ENCODE data around the gene ASPSCR1. TPM values are rescaled to one million over a fixed set of nuclear protein-coding genes. Genes with fewer than 3 reads are reported as not detected.
A peak's percentile ranks its signal among the peaks of the same experiment; 100 is the strongest.

Gene ASPSCR1
- total RNA-seq, 4 donors from 2014 or later, result 11.7 to 24.4 (median 18.6) TPM

DNA sequence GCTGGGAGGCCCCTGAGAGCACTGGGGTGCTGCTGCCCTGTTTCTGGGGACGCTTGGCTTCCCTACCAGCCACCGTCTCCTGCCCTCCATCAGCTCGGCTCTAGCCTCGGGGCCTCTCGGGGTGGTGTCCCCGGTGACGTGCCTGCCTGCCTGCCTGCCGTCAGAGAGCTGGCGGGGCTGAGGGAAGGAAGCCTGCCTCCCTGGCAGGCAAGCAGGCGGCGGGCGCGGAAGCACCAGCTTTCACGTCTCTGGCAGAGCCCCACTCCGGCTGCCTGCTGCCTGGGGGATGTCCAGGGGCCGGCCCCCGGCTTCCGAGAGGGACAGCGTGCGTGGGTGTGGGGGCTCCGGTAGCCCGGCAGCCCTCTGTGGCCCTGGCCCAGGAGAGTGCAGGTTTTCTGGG lies 35.9 kb downstream of the ASPSCR1 start:
- H3K4me3 ChIP-seq, result no peak overlapping the region

DNA sequence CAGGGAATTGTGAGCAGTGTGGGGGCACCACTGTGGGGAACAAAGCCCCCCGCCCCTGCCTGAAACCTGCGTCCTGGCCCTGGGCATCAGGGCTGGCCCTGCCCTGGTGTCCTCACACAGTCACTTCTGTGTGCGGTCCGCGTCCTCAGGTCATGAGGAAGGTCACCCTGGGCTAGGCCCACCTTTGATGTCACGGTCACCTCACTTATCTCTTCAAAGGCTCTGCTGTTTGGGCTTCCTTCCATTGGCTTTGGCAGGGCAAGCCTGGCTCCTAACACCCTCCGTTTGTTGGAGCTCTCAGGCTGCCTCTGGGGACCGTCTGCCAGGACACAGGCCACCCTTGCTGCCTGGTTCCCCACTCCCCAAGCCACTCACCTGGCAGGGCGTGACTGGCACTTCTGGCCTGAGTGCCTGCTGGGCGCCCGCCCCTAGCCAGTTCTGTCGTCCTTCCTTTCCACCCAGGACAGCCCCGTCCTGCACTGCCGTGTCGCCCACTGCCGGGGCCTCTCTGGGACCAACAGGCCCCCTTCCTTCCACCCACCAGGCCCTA lies 36.4 kb downstream of the ASPSCR1 start:
- Histone ChIP-seq H3K4me1 (no peaks in the 10 kb centered on the region), H3K36me3 (peaks cover 0 to 53% of the 10 kb centered on the region in 2 donors), H3K27me3 (no peaks in the 10 kb centered on the region), H3K9me3 (no peaks in the 10 kb centered on the region), H3K4me3 (no peak overlapping the region), H3K27ac (peak overlapping the region in 1 of 4 donors; percentile 48)
- whole genome bisulfite sequencing, 2 donors (ENCODE audit: low coverage in 1 of 2), result 81 to 100% methylated on average over 5 to 7 of the region's 16 CpGs
- ATAC-seq, result no peak
- TF ChIP-seq POLR2AphosphoS5 (IDR thresholded peaks at IDR 0.05) (no peak), EP300 (IDR thresholded peaks at IDR 0.05) (no peak), CTCF (IDR thresholded peaks at IDR 0.05) (no peak), POLR2A (IDR thresholded peaks at IDR 0.05) (no peak)

More for the DNA sequence above, 35.9 kb downstream of the ASPSCR1 start:
- WGBS, 2 donors (ENCODE audit: low coverage in 1 of 2), result no CpG with 5 or more reads among the region's 22 CpGs
- H3K4me1 ChIP-seq, result no peaks in the 10 kb centered on the region
- TF ChIP-seq POLR2A (IDR thresholded peaks at IDR 0.05), result no peak
- TF ChIP-seq CTCF (IDR thresholded peaks at IDR 0.05), result no peak
- TF ChIP-seq POLR2AphosphoS5 (IDR thresholded peaks at IDR 0.05), result no peak
- TF ChIP-seq EP300 (IDR thresholded peaks at IDR 0.05), result no peak
- peak overlapping the region in 1 of 4 donors; percentile 48 for H3K27ac ChIP-seq
- H3K36me3 ChIP-seq, result peaks cover 0 to 50% of the 10 kb centered on the region in 2 donors
- H3K9me3 ChIP-seq, result no peaks in the 10 kb centered on the region
- H3K27me3 ChIP-seq, result no peaks in the 10 kb centered on the region
- no peak for ATAC-seq

DNA sequence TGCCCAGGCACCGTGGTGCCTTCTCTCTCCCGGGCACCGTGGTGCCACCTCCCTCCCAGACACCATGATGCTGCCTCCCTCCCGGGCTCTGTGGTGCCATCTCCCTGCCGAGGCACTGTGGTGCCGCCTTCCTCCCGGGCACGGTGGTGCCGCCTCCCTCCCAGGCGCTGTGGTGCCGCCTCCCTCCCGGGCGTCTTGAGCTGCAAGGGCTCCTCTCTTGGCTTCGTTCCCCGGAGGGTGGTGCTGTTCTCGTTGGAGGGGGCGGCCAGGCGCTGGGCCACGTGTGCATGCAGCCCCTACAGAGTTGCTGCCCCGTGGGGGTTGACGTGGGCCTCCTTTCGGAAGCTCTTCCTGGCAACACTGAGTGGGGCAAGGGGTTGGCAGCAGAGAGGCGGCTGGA lies 37.0 kb downstream of the ASPSCR1 start:
- Histone ChIP-seq H3K9me3 (no peaks in the 10 kb centered on the region), H3K36me3 (peaks cover 0 to 53% of the 10 kb centered on the region in 2 donors), H3K27ac (no peak overlapping the region), H3K27me3 (no peaks in the 10 kb centered on the region), H3K4me1 (no peaks in the 10 kb centered on the region), H3K4me3 (no peak overlapping the region)
- ATAC-seq, result no peak
- WGBS, 2 donors (ENCODE audit: low coverage in 1 of 2), result 67 to 84% methylated on average over 4 to 11 of the region's 23 CpGs
- no peak for TF ChIP-seq POLR2A (IDR thresholded peaks at IDR 0.05)
- TF ChIP-seq EP300 (IDR thresholded peaks at IDR 0.05), result no peak
- TF ChIP-seq CTCF (IDR thresholded peaks at IDR 0.05), result no peak
- TF ChIP-seq POLR2AphosphoS5 (IDR thresholded peaks at IDR 0.05), result no peak

DNA sequence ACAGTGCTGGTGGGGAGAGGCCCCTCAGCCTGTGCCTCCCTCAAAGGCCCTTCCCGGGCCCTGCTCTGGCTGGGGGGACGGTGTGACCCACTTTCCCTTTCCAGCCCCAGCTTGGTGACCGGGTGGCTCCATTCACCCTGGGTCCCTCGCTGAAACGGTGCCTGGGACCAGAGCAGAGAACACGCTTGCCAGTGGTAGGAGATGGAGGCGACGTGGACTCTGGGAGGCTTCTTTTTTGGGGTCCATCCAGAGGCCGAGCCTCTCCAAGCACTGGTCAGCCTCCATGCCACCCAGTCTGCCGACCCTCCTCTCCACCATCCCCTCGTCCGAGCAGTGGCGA lies 37.5 kb downstream of the ASPSCR1 start:
- no CpG with 5 or more reads among the region's 13 CpGs for WGBS, 2 donors (ENCODE audit: low coverage in 1 of 2)
- TF ChIP-seq EP300 (IDR thresholded peaks at IDR 0.05), result no peak
- no peak for TF ChIP-seq POLR2A (IDR thresholded peaks at IDR 0.05)
- no peak for TF ChIP-seq CTCF (IDR thresholded peaks at IDR 0.05)
- TF ChIP-seq POLR2AphosphoS5 (IDR thresholded peaks at IDR 0.05), result no peak
- Histone ChIP-seq H3K4me3 (no peak overlapping the region), H3K36me3 (peaks cover 0 to 52% of the 10 kb centered on the region in 2 donors), H3K27me3 (no peaks in the 10 kb centered on the region), H3K27ac (no peak overlapping the region), H3K4me1 (peaks cover 0 to 5% (median 0%) of the 10 kb centered on the region in 3 donors), H3K9me3 (no peaks in the 10 kb centered on the region)
- no peak for ATAC-seq

DNA sequence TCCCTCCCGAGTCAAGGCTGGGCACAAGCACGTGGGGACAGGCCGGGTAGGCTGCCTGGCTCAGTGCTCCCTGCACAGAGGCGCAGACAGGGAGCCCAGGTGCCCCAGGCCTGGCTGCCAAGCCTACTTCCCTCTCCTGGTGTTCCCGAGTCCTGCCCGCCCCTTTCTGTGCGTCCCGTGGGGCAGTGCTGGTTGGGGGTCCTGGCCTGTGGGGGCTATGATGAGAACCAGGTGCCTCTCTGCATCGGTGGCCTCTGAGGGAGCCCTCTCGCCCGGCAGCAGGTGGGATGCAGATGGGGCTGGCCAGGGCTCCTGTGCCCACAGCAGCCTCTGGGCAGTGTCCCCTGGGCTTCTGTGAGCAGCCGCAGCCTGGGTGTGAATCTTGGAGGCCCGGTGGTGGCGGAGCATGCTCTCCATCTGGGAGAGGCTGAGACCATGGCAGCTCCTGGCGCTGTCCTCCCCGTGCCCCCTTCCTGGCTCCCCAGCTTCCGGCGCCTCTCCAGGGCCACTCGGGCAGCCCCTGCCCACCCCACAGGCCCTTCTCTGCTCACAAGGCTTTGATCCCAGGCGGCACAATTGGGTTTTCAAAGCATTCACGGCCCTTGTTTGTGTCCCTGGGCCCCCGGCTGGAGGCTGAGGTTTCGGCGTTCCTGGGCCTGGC lies 38.0 kb downstream of the ASPSCR1 start:
- no peak for ATAC-seq
- Histone ChIP-seq H3K27ac (no peak overlapping the region), H3K27me3 (no peaks in the 10 kb centered on the region), H3K4me1 (peaks cover 0 to 10% (median 0%) of the 10 kb centered on the region in 3 donors), H3K36me3 (peaks cover 0 to 49% of the 10 kb centered on the region in 2 donors), H3K4me3 (no peak overlapping the region), H3K9me3 (no peaks in the 10 kb centered on the region)
- 70% methylated on average over 2 of the region's 24 CpGs; no CpG with 5 or more reads in 1 of the 2 donors for WGBS, 2 donors (ENCODE audit: low coverage in 1 of 2)
- TF ChIP-seq CTCF (IDR thresholded peaks at IDR 0.05), result no peak

Data from gastroesophageal sphincter (tissue), 4 donors.